Progenitor cell of endocrine pancreas (in vitro differentiated cells): ENCODE results near the gene SERPINB5. TPM values are rescaled to one million over a fixed set of nuclear protein-coding genes. Genes with fewer than 3 reads are reported as not detected.

Experiments
- DNase-seq: peaks from one replicate; pipeline ENCODE4 v3.0.0; 2021; ENCODE audit warnings: low spot score; ENCODE audit not compliant: unreplicated experiment
- H3K27ac Mint-ChIP-seq: 2 replicates; pipeline ENCODE4 v1.8.0; 2021; ENCODE audit warnings: mild to moderate bottlenecking, moderate library complexity, mixed read lengths
- H3K27me3 Mint-ChIP-seq: 2 replicates; pipeline ENCODE4 v1.8.0; 2021; ENCODE audit warnings: mixed read lengths
- H3K36me3 Mint-ChIP-seq: 2 replicates; pipeline ENCODE4 v1.8.0; 2022; ENCODE audit warnings: mixed read lengths; ENCODE audit not compliant: insufficient read depth
- H3K4me1 Mint-ChIP-seq: 2 replicates; pipeline ENCODE4 v1.8.0; 2021; ENCODE audit warnings: low read depth, mixed read lengths
- H3K4me3 Mint-ChIP-seq: 2 replicates; pipeline ENCODE4 v1.8.0; 2021; ENCODE audit warnings: low read depth, mild to moderate bottlenecking, moderate library complexity, mixed read lengths
- H3K9me3 Mint-ChIP-seq: 2 replicates; pipeline ENCODE4 v1.8.0; 2021; ENCODE audit warnings: low read depth, mixed read lengths
- CTCF ChIP-seq: fragments of 200-600 bp; sonication (generic); IDR thresholded peaks from one replicate; pipeline ENCODE4 v1.5.0; 2021; ENCODE audit warnings: antibody characterized with exemption, mild to moderate bottlenecking; ENCODE audit not compliant: unreplicated experiment
- total RNA-seq: library from RNA; stranded (reverse); gene quantifications from 2 replicates; pipeline ENCODE4 v1.2.1, GENCODE V29; 2021

SERPINB5 gene
- total RNA-seq, 1 donor from 2014 or later = 0.22 TPM

- DNase-seq = no peak
- Mint-ChIP-seq H3K4me3 (no peak overlapping the region), H3K4me1 (no peaks in the 10 kb centered on the region), H3K9me3 (no peaks in the 10 kb centered on the region), H3K36me3 (no peaks in the 10 kb centered on the region), H3K27ac (no peak overlapping the region), H3K27me3 (no peaks in the 10 kb centered on the region)
- no peak for TF ChIP-seq CTCF
Observed at GRCh38 chr18:63528863-63529492, 52.2 kb downstream of the SERPINB5 start.

- DNase-seq = no peak
- Mint-ChIP-seq H3K4me1 (no peaks in the 10 kb centered on the region), H3K9me3 (no peaks in the 10 kb centered on the region), H3K27ac (no peak overlapping the region), H3K27me3 (no peaks in the 10 kb centered on the region), H3K4me3 (no peak overlapping the region), H3K36me3 (no peaks in the 10 kb centered on the region)
- no peak for TF ChIP-seq CTCF
Observed at GRCh38 chr18:63532471-63532870, 55.7 kb downstream of the SERPINB5 start.

GRCh38 chr18:63534615-63535014, 57.9 kb downstream of the SERPINB5 start:
- no peak for DNase-seq
- Mint-ChIP-seq H3K9me3 (no peaks in the 10 kb centered on the region), H3K27ac (no peak overlapping the region), H3K4me3 (no peak overlapping the region), H3K27me3 (no peaks in the 10 kb centered on the region), H3K4me1 (no peaks in the 10 kb centered on the region), H3K36me3 (no peaks in the 10 kb centered on the region)
- no peak for TF ChIP-seq CTCF

GRCh38 chr18:63539904-63540510, 63.2 kb downstream of the SERPINB5 start:
- H3K36me3 Mint-ChIP-seq = no peaks in the 10 kb centered on the region
- H3K9me3 Mint-ChIP-seq = no peaks in the 10 kb centered on the region
- no peaks in the 10 kb centered on the region for H3K4me1 Mint-ChIP-seq
- no peak overlapping the region for H3K4me3 Mint-ChIP-seq
- no peaks in the 10 kb centered on the region for H3K27me3 Mint-ChIP-seq
- TF ChIP-seq CTCF = no peak
- DNase-seq = no peak
- H3K27ac Mint-ChIP-seq = no peak overlapping the region

- Mint-ChIP-seq H3K9me3 (no peaks in the 10 kb centered on the region), H3K4me1 (no peaks in the 10 kb centered on the region), H3K27ac (peak within 1 kb of the TSS; percentile 35), H3K4me3 (no peak within 1 kb of the TSS), H3K36me3 (no peaks in the 10 kb centered on the region), H3K27me3 (no peaks in the 10 kb centered on the region)
- no peak for TF ChIP-seq CTCF
- no peak for DNase-seq
Observed at GRCh38 chr18:63542069-63542468, 65.3 kb downstream of the SERPINB5 start, which contains the start of gene SERPINB12. TSS of gene SERPINB12 (plus strand) at chr18:63542369. CDS start at chr18:63556160, 13,791 bp downstream.
